NCI-H524 (cell line): ENCODE measurements around the gene AGBL2.
"Not testable (repeated sequence)": the region's sequence is repeated elsewhere in the genome, so short reads cannot be mapped to it uniquely, and the experiment has no call there.

Experiments used
- DNase-seq, 2 experiments: peaks; one replicate each; lab custom pipeline; 2025; lab: John Stamatoyannopoulos, UW

AGBL2 gene

DNA sequence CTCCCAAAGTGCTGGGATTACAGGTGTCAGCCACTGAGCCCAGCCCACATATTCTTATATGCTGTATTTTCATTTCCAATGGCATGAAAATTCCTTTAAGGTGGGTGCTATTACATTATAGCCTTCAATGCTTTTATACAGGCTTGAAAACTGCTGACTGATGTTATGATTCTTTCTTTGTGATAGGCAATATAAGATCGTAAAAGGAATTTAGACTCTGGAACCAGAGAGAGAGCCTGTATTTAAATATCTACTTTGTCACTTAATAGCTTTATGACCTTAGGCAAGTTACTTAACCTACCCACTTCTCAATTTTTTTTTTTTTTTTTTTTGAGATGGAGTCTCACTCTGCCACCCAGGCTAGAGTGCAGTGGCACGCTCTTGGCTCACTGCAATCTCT is 26.2 kb downstream of the AGBL2 start:
- no peak for DNase-seq

DNA sequence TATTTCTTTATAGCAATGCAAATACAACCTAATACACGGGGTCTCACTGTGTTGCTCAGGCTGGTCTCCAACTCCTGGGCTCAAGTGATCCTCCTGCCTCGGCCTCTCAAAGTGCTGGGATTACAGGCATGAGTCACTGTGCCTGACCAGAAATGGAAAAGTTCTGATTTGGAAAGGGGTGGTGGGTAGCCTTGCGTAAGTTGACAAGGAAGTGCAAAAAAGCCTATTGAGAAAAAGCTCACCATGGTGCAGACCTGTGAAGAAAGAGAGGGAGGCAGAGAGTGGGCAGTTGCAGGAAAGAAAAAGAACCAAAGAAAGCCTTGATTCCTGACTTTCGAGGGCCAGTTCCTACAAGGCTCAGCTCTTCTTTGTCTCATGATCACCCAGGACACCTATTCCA is 27.1 kb downstream of the AGBL2 start:
- DNase-seq: no peak

DNA sequence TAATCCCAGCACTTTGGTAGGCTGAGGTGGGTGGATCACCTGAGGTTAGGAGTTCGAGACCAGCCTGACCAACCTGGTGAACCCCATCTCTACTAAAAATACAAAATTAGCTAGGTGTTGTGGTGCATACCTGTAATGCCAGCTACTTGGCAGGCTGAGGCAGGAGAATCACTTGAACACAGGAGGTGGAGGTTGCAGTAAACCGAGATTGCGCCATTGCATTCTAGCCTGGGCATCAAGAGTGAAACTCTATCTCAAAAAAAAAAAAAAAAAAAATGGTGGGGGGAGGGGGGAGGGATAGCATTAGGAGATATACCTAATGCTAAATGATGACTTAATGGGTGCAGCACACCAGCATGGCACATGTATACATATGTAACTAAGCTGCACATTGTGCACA is 28.5 kb downstream of the AGBL2 start:
- not testable (repeated sequence) for DNase-seq

DNA sequence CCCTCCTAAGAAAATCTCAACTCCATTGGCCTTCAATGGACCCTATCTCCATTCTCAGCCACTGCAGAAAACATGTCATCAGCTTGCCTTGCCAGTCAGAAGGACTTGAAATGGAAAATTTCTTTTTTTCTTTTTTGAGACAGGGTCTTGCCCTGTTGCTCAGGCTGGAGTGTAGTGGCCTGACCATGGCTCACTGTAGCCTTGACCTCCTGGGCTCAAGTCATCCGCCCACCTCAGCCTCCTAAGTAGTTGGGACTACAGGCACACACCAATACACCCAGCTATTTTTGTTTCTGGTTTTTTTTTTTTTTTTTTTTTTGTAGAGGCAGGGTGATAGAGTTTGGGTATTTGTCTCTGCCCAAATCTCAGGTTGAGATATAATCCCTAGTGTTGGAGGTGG is 29.0 kb downstream of the AGBL2 start:
- DNase-seq: no peak

DNA sequence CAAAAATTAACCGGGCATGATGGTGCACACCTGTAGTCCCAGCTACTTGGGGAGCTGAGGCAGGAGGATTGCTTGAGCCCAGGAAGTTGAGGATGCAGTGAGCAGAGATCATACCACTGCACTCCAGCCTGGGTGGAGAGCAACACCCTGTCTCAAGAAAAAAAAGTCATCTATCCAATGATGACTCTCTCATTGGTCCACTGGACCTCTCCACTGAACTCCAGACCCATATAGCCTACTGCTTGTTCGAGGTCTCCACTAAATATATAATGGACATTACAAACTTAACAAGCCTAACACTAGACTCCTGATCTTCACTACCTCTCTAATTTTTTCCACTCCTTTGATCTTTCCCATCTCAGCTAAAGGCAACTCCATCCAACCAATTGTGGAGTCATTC is 39.3 kb downstream of the AGBL2 start:
- no peak for DNase-seq

DNA sequence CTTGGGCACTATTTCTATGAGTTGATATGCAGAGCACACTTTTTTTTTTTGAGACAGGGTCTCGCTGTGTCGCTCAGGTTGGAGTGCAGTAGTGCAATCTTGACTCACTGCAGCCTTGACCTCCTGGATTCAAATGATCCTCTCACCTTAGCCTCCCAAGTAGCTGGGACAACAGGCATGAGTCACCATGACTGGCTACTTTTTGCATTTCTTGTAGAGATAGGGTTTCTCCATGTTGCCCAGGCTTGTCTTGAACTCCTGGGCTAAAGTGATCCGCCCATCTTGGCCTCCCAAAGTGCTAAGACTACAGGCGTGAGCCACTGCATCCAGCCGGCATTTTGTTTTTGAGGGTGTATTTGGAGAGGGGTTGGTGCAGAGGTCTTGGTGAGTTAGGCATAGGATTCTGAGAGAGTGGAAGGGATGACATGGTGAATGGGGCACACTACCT is 42.9 kb downstream of the AGBL2 start:
- DNase-seq: no peak

DNA sequence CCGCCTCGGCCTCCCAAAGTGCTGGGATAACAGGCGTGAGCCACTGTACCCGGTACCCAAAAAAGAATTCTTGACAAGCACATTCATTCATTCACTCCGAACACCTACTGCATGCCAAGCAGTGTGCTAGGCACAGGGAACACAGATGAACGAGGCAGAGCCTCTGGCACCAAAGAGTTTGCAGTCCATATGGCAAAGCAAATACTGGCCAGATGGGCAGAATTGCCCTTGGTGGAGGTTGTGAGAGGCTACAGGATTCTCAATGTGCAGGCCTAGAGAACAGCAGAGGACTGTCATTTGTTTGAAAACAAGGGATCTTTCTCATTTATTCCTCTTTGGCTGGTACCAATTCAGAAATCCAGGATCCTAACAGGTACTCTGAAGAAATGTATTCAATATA is 45.3 kb downstream of the AGBL2 start:
- peak in 1 of 2 experiments; percentile 50 for DNase-seq

DNA sequence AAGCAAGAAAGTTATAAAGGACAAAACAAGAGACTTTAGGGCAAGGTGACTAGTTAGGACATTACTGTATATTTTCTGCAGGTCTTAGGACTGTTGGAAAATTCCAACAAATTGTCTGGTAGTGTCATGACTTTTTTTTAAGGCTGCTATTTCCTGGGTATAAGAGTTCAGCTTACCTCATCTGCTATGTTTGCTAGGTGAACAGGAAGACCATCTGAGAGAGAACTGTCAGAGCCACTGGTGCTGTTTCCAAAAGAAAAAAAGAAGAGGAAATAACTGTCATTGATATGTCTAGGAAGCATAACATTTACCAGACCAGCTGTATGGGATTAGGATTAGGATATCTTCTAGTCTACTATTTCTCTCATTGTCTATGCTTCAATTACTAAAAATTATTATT is 46.5 kb downstream of the AGBL2 start:
- no peak for DNase-seq

DNA sequence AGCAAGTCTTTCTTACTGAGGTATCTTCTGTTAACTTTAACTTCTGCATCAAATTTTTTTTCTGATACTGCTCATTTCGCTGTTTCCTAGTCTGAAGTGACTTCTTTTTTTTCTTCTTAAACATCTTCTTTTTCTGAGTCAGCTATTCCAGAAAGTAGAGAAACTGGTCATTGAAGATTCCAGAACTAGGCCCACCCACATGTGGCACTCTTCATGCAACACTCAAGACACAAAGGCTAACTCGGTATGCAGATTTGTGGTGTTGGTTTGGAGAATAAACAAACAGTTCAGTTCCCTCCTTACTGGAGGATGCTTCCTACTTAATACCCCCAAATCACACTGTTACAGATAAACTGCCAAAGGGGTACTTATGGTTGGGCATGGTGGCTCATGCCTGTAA is 47.6 kb downstream of the AGBL2 start:
- no peak for DNase-seq

DNA sequence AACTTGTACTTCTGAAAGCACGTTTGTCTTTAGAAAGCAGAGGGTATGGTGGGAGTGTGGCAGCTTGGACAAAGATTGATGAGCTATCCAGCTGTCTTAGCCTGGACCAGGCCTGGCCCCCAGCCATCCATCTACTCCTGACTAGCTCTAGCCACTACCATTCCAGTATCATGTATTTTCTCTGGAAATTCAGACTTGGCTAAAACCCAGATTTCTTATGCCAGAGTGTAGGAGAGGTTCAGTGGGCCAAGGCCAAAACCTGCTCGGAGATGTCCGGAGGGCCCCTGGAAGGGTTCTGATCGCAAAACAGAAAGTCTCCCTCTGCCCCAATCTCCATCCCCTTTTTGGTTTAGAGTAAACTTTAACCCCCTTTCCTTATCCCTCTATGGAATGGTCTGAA is 48.0 kb downstream of the AGBL2 start:
- DNase-seq: no peak

DNA sequence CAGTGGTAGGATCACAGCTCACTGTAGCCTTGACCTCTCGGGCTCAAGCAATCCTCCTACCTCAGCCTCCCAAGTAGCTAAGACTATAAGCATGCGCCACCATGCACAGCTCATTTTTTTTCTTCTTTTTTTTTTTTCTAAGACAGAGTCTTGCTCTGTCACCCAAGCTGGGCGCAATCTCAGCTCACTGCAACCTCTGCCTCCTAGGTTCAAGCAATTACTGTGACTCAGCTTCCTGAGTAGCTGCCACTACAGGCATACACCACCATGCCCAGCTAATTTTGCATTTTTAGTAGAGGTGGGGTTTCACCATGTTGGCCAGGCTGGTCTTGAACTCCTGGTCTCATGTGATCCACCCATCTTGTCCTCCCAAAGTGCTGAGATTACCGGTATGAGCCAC is 50.2 kb downstream of the AGBL2 start:
- not testable (repeated sequence) for DNase-seq

DNA sequence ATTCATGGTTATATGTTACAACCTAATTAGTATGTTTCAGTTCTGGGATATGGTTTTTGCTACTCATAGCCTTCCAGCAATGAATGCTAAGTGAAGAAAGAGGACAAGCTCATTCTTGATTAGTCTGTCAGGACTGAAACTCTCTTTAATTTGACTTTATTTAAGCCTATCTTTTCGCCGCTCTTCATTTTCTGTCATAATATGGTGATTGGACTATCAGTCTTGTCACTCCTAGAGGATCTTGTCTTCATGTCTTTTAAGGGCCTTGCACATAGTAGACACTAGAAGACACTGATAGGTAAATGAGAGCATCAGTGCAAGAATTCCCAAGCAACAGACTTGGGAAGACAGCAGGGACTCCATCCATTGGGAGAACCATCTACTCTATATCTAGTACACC is 53.9 kb downstream of the AGBL2 start:
- no peak for DNase-seq

DNA sequence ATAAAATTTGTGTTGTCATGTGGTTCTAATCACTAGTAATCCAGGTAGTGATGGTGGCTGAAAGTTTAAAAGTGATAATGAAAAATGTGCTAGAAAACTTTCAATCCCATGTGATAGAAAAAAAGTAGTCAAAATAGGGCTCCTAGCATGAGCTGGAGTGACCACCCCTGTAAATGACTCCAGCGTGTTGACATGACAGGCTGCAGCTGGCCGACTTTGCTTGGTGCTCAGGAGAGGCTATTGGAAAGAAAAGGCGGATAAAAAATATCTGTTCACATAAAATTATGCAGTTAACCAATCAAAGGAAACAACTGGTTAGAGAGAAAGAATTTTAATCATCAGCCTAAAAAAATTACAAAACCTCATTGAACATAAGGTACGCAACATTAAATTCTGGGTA is 55.9 kb downstream of the AGBL2 start:
- no peak for DNase-seq

DNA sequence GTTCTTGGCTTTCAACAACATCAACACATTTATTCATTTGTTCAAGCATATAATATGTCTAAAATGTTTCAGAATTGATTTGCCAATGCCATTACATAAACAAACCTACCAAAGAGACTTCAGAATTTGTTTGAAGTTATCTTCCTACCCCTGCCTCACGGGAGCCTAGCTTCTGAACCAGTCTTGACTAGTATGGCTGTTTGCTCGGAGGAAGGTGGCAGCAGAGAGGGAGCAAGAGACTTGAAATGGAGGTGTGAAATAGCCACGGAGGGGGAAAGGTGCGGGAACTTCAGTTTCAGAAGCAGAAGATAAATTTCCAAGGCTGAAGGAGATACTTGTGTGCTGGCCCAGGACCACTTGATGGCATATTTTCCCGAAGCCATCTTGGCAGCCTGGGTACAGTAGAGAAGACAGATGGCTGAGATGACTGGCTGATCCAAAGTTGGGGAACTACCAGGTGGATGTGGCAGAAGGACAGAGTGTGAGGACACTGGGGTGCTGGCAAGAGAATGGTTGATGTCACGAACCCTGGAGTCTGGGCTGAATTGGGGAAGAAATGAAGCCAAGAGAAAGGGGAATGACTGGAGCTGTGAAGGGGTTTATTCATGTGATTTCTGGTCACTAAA is 58.8 kb downstream of the AGBL2 start:
- DNase-seq: no peak

DNA sequence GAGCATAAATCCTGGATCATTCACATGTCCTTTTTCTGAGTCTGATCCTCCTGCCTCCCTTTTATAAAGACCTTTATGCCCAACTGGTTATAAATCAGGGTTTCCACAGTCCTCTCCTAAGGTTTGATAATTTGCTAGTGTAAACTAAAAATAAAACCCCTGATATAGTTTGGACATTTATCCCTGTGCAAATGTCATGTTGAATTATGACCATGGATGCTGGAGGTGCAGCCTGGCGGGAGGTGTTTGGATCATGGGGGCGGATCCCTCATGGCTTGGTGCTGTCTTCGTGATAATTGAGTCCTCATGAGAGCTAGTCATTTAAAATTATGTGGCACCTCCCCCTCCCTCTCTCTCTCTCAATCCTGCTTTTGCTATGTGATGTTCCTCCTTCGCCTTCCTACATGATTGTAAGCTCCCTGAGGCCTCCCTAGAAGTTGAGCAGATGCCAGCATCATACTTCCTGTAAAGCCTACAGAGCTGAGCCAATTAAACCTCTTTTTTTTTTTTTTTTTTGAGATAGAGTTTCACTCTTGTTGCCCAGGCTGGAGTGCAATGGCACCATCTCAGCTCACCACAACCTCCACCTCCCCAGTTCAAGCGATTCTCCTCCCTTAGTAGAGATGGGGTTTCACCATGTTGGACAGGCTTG is 63.2 kb downstream of the AGBL2 start:
- no peak for DNase-seq

DNA sequence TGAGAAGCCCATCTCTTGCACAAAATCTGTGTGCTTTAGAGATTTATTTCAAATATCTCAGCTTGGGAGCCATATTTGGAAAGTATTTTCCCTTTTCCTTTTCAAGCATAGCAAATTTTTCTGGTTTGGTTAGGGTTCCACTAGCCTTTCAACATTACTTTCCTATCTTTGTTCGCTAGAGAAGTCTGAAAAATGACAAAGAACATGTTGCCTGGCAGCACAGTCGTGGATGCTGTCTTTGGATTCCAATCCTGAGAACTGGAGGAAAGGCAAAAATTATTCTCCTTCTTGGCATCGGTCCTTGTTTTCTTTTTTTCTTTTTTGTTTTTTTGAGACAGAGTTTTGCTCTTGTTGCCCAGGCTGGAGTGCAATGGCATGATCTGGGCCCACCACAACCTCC is 65.9 kb downstream of the AGBL2 start:
- DNase-seq: no peak

DNA sequence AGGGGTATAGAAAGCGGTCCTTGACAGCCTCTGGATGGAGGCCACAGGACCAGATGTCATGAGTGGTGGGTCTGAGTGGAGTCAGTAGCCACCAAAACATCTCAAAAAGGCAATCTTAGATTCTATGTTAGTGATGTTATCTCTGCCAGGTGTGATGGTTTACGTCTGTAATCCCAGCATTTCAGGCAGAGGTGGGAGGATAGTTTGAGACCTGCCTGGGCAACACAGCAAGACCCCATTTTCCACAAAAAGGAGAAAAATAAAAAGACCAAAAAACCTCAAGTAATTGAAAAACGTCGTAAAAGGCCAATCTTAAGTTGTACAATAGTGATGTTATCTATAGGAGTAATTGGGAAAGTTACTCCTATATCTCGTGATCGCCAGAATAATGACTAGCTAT is 69.2 kb downstream of the AGBL2 start:
- no peak for DNase-seq

DNA sequence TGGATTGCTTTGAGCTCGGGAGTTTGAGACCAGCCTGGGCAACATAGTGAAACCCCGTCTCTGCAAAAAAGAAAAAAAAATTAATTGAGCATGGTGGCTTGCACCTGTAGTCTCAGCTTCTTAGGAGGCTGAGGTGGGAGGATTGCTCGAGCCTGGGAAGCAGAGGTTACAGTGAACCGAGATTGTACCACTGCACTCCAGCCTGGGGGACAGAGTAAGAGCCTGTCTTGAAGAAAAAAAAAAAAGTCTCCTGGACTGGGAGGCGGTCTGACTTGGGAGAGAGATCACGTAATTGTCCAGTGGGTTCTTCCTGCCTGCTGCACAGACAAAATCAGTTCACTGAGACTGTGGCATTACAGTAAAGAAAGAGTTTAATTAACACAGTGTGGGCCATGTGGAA is 69.7 kb downstream of the AGBL2 start:
- no peak for DNase-seq

DNA sequence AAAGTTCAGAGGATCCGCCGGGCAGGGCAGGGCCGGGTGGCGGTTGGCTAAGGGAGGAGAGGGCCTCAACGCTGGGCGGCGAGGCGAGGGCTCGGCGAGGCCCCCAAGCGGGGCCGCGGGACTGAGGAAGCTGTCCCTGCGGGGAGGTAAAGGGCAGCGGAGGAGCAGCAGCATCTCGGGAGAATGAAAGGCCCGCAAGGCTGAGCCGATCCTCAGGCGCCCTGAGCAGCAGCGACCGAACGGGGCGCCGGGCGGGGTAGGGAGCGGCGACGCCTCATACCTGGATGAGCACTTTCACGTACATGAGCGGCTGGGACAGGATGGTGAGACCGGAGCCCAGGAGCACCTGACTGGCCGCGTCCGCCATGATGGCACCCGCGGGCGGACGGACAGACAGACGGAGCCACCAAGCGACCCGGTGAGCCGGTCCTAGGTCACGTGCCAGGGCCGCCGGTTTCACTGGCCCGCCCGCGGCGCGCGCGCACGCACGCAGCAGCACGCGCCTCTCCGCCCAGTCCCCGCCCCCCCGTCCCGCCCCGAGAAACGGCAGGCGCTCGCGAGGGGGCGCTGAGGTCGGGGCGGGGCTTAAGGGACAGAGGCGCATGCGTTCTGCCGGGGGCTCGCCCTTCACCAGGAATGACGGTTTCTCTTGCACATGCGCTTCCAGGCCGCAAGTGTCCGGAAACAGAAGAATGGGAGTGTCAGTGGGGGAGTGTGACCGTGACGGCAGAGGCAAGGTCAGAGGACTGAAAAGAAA is 72.9 kb downstream of the AGBL2 start, which contains the start of gene MTCH2:
Gene MTCH2 (minus strand): TSS at position 461 of the 757 bp plus-strand sequence. CDS start 94 bp downstream, at position 367.
- peak; percentile 93 for DNase-seq

DNA sequence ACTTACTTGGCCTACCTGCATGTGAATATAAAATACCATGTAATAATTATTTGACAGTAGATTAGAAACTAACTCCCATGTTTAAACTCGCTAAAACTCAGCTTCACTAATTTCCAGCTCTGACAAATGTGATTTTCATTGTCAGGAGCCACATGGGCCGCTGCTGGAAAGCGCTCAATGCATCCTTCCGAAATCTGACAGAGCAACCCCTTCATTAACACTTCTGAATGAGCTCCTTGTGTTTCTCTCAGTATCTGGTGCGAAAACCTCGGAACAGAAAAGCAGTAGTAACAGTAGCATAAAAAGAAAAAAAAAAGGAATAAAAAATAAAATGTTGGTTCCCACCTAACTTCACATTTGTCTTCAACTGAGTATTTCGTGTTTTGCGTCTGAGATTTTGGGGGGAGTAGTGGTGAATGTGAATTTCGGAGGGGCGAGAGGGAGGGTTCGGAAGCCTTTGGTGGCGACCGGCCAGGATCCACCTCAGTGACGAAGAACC is 73.5 kb downstream of the AGBL2 start:
- no peak for DNase-seq

DNA sequence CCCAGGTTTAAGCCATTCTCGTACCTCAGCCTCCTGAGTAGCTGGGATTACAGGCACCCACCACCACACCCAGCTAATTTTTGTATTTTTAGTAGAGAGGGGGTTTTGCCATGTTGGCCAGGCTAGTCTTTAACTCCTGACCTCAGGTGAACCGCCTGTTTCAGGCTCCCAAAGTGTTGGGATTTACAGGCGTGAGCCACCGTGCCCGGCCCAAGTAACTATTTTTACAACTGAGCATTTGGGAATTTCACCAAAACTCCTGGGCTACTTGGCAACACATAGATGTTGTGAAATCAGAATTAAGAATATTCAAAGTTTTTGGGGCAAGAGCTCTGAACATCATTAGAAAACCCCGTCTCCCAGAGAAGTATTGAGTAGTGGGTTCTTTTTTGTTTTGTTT is 74.7 kb downstream of the AGBL2 start:
- not testable (repeated sequence) for DNase-seq

DNA sequence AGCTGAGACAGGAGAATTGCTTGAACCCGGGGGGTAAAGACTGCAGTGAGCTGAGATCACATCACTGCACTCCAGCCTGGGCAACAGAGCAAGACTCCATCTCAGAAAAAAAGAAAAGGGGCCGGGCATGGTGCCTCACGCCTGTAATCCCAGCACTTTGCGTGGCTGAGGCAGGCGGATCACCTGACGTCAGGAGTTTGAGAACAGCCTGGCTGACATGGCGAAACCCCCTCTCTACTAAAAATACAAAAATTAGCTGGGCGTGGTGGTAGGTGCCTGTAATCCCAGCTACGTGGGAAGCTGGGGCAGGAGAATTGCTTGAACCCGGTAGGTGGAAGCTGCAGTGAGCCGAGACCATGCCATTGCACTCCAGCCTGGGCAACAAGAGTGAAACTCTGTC is 78.8 kb downstream of the AGBL2 start:
- DNase-seq: not testable (repeated sequence)

DNA sequence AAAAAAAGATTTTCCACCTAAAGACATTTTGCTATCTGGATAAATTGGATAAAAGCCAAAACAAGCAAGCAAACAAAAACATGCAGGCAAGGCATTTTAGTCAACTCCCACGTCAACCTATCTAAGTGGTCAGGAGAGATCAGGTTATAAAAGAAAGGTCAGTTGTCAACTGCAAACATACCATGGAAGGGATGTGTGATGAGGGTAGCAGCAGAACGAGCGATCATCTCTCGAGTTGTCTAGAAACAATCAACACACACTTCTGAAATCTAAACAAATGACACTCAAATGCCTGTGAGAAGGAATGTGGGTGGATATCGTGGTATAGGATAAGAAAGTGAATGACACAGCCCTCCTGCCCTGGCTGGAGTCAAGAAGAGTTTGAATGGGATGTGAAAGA is 83.7 kb downstream of the AGBL2 start:
- DNase-seq: no peak
